ENCODE measurements around the gene SH2D7.

GRCh38 chr15:78070049-78070700 lies 22.2 kb upstream of the SH2D7 start:
- TF ChIP-seq, protein P1, sequence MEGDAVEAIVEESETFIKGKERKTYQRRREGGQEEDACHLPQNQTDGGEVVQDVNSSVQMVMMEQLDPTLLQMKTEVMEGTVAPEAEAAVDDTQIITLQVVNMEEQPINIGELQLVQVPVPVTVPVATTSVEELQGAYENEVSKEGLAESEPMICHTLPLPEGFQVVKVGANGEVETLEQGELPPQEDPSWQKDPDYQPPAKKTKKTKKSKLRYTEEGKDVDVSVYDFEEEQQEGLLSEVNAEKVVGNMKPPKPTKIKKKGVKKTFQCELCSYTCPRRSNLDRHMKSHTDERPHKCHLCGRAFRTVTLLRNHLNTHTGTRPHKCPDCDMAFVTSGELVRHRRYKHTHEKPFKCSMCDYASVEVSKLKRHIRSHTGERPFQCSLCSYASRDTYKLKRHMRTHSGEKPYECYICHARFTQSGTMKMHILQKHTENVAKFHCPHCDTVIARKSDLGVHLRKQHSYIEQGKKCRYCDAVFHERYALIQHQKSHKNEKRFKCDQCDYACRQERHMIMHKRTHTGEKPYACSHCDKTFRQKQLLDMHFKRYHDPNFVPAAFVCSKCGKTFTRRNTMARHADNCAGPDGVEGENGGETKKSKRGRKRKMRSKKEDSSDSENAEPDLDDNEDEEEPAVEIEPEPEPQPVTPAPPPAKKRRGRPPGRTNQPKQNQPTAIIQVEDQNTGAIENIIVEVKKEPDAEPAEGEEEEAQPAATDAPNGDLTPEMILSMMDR (conservative IDR thresholded peaks at IDR 0.05; ENCODE audit: low read length), result no peak
- no peak for TF ChIP-seq EZH2phosphoT487 (IDR thresholded peaks at IDR 0.05; ENCODE audit: borderline replicate concordance)
